GM21367 (cell line): ENCODE measurements around the gene DCAF15.

Experiments
- ATAC-seq: cut with Tn5 transposase; IDR thresholded peaks from one replicate; pipeline ENCODE4 v1.9.1; 2021; ENCODE audit not compliant: unreplicated experiment

Gene DCAF15

GRCh38 chr19:13930402-13930801, 21.9 kb upstream of the DCAF15 start:
- ATAC-seq: no peak

GRCh38 chr19:13931391-13932148, 20.7 kb upstream of the DCAF15 start:
- ATAC-seq: no peak

GRCh38 chr19:13932149-13932637, 20.1 kb upstream of the DCAF15 start:
- ATAC-seq: no peak

- no peak for ATAC-seq
Measured at GRCh38 chr19:13932911-13933393, 19.4 kb upstream of the DCAF15 start.

- no peak for ATAC-seq
Measured at GRCh38 chr19:13934785-13935109, 17.6 kb upstream of the DCAF15 start.

GRCh38 chr19:13935765-13936510, 16.4 kb upstream of the DCAF15 start:
- ATAC-seq: no peak

- ATAC-seq: no peak
Measured at GRCh38 chr19:13937479-13938300, 14.6 kb upstream of the DCAF15 start.

GRCh38 chr19:13938301-13939064, 13.8 kb upstream of the DCAF15 start, which contains the start of gene PODNL1:
TSS of gene PODNL1 (minus strand) at chr19:13938417. CDS start at chr19:13938181, 236 bp downstream.
- no peak for ATAC-seq

- ATAC-seq: no peak
Measured at GRCh38 chr19:13942023-13942684, 10.2 kb upstream of the DCAF15 start.

- ATAC-seq: no peak
Measured at GRCh38 chr19:13946414-13946813, 5.9 kb upstream of the DCAF15 start.

- no peak for ATAC-seq
Measured at GRCh38 chr19:13951043-13951442, 1.3 kb upstream of the DCAF15 start.

GRCh38 chr19:13951799-13952153, 533 bp upstream of the DCAF15 start:
- ATAC-seq: peak; percentile 2

- ATAC-seq: no peak
Measured at GRCh38 chr19:13952931-13953531, 722 bp downstream of the DCAF15 start.

GRCh38 chr19:13954185-13954584, 1.9 kb downstream of the DCAF15 start:
- no peak for ATAC-seq

- no peak for ATAC-seq
Measured at GRCh38 chr19:13955662-13956364, 3.5 kb downstream of the DCAF15 start.

- no peak for ATAC-seq
Measured at GRCh38 chr19:13956365-13956744, 4.0 kb downstream of the DCAF15 start.

- no peak for ATAC-seq
Measured at GRCh38 chr19:13957051-13957450, 4.7 kb downstream of the DCAF15 start.

- ATAC-seq: no peak
Measured at GRCh38 chr19:13958043-13958442, 5.7 kb downstream of the DCAF15 start.
